Activated naive CD8-positive, alpha-beta T cell treated with anti-CD3 and anti-CD28 coated beads, Interleukin-2, amount 50 U/mL, for 16 hours (primary cell): Measurements from ENCODE around the gene DCN.

Experiments
- DNase-seq: peaks from one replicate; pipeline ENCODE4 v3.0.0-alpha.2; 2020; ENCODE audit warnings: low read depth, low spot score

DCN gene

DNA sequence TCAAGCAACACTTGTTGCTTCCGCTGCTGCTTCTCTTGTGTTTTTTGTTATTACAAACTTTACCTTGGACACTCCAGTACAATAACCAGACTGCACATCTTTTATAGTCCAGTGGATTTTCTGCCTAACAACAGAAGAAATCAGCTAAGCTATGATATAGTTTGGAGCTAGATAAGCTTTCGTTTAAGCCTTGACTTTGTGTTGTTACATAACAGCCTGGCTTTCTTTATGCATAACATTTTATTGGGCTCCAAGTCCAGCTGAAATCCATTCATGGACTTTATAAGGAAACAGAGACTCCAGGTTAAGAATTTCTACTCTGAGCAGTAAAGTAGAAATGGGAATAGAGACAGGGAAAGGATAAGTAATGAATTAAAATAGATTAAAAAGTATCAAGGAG lies 3.5 kb upstream of the DCN start:
- no peak for DNase-seq

DNA sequence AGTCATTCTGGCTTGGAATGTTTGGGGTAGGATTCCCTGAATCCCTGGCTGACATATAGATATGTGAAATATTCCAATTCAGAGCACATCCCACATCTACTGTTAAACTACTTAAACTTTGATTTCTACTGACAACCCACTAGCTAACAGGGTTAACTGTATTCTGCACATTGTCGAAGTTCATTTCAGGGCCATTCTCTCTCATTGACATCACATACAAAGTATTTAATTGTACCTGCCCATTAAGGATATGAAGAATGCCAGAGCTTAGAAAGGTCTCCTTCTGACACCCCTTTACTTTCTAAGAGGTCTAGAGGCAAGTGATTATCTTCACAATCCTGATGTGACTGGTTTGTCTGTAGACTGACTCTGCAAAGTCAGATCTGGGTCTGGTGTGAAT lies 2.8 kb upstream of the DCN start:
- DNase-seq: no peak

DNA sequence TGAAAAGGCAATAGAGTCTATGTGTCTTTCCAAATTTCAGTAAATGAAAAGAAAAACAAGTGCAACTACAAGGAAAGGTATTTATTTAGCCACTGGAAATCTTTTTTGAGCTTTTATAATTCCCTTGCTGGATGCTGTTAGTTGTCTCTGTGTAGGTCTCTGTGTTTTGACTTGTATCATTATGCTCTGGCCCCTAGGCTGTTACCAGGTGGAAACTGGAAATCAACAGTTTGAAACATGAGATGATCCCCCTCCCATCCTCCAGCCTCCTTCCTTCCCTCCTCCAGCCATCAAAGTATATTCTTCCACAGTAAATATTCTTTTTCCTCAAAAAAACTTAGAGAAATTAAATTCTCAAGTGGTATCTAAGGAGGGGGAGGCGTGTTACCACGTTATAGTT lies 934 bp upstream of the DCN start:
- DNase-seq: no peak

DNA sequence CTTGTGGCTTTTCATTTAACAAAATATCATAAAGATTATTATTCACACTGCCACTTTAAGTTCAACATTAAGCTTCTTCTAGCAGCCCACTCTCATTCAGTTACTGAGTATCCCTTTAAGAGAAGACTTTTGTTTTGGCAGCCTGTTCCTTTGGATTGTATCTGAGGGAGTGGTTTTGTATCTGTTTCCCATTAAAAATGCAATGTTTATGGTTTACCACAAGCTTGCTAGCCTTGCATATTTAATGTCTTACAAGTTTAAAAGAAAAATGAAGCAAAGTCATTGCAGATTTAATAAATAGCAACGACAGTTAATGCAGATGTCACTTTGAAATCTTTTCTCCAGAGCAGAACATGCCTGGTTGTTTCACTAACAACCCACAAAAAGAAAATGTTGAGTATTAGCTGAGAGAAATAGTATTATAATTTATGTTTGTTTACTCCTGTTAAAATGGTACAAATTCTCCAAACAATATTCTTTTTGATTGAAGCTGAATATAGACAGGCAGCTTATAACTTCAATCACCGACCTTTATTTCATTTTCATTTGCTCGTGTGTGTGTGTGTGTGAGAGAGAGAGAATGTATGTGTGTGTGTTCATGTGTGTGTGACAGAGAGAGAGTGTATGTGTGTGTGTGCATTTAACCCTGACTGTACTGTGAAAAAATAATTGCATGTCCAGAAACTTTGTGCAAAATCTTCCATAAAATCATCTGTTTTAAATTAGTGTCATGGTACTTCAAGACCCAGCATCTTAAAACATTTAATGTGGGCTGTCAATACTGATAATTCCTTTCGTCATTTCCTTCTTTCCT lies 1.8 kb downstream of the DCN start:
- no peak for DNase-seq

DNA sequence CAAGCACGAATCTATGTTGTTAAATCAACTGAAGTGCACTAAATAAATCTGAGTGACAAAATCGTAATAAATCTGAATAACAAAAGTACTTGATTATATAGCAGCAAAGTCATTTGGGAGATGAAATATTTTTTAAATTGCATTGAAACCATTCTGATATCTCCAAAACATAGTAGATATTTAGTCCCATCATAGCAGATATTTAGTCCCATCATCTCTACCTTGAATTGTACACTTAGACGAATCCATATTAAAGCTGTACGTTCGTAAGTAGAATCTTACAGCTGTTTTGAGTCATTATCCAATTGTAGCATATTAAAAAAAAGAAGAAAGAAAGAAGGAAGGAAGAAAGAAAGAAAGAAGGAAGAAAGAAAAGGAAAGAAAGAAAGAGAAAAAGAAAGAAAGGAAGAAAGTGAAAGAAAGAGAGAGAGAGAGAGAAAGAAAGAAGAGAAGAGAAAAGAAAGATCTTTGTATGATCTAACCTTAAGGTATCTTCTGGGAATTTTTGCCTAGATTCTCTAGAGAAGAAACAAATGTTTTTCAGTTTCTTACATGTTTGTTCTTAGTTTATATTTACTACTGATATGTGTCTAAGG lies 2.6 kb downstream of the DCN start:
- DNase-seq: no peak

DNA sequence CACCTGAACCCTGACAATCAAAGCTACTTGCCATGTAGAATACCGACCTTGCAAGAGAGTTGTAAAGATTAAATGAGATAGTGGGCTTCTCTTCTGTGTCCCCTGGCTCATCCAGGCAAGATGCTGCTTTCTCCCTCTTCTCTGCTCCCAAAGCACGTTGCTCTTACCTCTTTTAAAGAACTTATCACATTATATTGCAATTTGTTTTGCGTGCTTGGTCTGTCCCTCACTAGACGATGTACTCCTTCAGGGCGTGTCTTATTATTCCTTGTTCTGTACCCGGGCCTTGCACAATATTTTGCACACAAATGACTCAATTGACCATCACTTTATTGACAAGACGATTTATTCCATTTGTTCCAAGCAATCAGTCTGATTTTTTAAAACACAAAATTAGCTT lies 3.3 kb downstream of the DCN start:
- no peak for DNase-seq

DNA sequence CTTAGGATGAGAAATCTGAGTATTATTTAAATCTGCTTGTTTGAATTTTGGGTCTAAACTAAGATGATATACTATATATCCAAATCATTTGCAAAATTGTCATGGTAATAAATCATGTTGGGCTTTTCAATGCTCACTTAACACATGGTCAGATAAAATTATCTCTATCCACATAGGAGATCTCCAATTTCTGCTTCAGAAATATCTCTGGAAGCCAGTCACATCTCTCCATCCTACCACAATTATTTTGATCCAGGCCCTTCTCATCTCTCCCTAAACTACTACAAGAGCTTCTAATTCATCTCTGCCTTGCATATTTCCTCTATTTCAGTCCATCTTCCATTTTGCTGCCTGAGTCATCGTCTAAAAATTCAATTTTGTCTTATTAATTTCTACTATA lies 3.8 kb downstream of the DCN start:
- no peak for DNase-seq

DNA sequence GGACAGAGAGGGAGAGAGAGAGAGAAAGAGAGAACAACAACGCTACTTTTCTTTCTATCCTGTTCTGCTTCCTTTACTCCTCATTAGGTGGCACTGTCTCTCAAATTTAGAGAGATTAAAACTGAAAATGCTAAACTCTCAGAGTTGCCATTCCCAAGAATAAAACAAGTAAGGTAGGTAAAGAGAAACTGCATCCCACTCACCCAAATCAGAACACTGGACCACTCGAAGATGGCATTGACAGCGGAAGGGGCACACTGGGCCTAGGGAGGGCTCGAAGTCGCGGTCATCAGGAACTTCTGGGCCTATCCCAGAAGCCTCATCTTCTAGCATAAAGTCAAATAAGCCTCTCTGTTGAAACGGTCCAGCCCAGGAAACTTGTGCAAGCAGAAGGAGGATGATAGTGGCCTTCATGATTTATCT lies 4.5 kb downstream of the DCN start:
- DNase-seq: no peak

DNA sequence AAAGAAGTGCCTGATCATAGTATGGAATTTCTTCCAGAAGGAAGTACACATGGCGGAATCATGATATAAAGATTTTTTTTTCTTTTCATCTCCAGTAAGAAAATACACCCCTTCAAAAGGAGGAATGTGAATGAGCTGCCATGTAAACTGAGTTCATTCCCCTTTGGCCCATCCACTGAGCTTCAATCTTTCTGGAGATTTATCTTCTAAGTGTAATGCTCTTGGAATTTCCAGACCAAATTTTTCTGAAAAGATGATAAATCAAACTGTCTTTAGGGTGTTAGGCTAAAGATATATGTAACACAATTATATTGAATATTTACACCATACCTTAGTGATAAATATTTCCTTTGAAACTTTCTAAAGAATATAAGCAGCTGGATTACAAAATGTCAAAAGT lies 5.2 kb downstream of the DCN start:
- no peak for DNase-seq

DNA sequence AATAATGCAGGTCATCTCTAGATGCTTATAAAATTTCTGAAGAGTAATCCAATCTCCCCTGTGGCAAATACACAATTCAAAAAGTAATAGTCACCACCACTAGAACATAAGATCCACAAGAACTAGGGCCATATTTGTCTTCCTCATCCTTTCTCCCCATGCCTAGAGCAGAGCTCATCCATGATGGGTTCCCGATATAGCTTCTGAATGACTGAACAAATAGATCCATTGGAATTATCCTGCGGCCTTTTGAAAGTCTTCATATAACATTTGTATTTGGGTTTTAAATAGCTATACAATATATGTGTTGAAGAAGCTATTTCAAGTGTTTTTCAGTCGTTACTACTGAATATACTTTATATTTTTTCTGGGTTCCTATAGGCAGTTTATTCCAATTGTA lies 5.7 kb downstream of the DCN start:
- DNase-seq: no peak

DNA sequence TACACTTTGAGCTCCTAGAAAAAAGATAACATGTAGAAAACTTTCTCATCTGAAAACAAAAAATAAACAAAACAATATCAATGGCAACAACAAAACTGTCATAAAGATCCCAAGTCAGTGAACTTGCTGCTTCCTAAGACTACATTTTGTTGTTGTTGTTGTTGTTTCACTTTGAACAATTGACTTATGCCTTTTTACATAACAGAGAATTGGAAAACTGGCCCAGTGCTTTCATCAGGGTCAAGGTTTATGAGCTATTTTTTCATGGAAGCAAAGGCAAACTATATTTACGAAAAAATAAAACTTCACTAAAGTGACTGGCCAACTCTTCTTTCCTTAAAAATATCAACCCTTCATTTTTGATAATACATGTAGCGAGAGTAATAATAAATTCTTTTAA lies 6.3 kb downstream of the DCN start:
- DNase-seq: no peak

DNA sequence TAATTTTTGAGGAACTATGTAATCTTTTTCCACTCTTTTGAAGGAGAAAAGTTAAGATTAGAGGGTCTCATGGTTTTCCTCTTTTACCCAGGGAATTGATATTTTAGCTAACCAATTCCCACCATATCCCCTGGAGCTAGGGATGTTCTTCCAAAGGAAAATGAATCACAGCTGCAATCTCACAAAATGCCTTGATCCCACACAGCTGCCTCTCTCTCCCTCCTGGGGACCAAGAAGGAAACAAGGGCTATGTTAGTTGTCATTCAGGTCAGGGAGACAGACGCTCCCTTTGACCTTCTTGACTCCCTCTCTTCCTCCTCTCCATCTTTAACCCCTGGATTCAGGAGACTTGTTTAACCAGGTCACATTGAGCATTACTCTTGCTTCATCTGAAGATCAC lies 9.5 kb downstream of the DCN start:
- DNase-seq: no peak

DNA sequence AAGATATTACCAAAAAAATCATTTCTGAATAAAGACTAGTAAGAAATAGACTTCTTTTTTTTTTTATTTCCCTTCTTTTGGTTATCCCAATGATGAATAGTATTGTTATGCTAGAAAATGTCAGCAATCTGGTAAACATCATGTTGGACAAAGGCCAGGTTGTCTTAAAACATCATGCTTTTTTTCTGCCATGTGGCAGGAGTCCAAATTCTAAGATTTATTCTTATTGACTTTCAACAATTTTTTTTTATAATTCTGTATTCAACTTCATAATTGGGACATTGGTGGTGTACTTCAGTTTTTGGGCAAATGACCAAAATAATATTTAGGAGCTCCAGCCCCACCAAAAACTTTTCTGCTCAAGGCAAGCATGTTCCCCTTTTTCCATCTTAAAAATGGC lies 10.5 kb downstream of the DCN start:
- DNase-seq: no peak

DNA sequence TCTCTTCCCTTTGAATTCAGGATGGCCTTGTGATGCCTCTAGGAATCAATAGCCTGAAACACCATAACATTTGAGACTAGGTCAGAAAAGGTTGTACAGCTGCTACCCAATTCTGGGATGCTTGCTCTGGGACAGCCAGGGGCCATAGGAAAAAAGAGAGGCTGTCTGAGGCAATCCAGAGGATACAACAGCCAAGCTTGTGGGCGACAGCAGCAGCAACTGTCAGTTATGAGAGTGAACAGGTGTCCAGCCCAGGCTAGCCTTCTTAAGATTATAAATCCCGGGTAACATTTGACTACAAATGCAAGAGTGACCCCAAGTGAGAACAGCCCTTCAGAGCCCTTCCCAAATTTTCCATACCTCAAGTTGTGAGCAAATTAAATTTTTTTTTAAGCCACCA lies 11.1 kb downstream of the DCN start:
- DNase-seq: no peak

DNA sequence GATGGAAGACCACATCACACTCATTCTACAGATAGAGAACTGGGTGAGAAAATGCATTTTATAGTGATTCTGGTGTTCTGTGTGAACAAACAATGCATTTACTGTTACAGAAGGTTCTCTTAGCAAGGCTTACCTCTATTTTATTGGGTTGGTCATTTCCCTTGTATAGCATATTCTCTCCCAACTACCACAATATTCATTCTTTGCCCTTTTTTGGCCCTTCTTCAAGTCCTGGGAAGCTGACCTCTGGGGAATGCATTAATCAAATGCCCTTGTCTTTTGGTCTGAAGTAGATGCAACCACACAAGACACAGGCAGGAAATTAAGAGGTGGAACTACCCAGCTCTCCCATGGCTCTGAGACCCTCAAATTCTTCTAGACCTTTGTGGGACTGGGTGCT lies 19.5 kb downstream of the DCN start:
- DNase-seq: no peak

DNA sequence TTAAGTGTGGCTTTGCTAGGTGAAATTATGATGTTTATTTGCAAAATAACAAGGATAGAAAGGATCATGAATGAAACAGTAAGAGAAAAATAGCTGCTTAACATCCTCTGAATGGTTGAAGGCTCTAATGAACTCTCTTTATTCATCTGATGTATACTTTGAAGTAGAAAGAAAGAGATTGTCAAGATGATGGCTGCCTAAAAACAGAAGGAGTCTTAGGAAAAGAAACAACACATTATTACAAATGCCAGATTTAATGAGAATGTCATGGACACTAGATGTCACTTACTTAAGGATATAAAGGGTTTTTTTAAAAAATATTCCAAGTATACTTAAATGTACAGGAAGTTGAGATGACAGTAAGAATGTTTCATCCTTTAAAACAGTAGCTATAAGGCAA lies 21.6 kb downstream of the DCN start:
- DNase-seq: no peak

DNA sequence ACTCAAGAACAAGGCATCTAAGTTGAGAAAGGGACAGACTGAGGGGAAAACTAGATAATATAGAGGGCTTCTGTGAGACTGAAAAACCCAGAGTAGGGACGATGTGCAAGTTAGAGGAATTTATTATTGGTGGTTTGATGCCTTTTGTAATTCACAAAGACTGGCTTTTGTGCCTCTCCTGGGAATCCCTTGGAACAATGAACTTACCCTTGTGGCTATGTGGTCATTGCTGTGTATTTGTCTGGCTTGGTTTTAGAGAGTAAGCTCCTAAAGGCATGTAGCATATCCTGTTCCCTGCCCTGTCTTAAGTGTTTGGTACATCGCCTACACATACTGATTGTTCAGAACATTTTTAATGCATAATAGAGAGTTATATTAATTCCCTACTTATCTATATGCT lies 26.6 kb downstream of the DCN start:
- DNase-seq: no peak

DNA sequence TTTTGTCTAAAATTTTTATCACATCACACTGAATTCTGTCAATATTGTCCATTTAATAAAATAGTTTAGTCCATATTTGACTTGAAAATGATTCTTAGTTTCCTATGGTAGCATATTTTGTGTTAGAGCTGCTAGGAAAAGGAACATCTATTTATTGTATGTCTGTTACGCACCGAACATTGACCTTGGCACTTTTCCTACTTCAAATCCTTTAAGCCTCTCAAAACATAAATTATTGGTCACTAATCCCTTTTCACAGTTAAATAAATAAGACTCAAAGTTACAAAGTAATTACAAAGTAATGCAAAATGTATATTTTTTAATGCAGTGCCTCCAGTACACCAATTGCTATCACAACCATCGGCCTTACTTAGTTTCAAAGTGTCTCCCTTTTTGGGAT lies 28.5 kb downstream of the DCN start:
- no peak for DNase-seq

DNA sequence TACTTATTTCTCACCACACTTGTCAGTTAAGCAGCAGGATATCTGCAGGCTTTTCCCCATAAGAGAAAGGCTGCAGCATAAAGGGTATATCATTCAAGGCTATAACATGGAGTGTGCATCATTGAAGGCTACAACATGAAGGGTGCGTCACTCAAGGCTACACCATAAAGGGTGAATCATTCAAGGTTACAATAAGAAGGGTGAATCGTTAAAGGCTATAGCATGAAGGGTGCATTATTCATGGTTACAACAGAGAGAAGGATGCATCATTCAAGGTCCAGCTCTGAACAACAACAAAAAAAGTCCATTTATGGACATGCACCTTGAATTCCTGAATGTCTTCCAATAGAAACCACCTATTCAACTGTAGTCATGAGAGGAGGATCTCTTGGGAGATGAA lies 38.6 kb downstream of the DCN start:
- DNase-seq: no peak

DNA sequence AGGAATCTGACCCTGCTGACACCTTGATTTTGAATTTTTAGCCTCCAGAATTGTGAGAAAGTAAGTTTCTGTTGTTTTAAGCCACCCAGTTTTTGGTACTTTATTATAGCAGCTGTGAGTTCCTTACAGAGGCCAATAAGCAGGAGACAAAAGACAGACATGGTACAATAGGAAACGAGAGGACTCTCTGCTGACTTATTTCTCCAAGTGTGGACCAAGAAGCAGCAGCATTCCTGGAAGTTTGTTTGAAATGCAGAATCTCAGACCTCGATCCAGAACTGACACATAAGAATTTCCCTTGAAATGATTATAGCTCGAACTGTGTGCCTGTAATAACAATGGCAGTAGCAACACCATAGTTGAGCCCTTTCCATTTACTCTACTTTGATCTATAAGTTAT lies 39.4 kb downstream of the DCN start:
- no peak for DNase-seq

DNA sequence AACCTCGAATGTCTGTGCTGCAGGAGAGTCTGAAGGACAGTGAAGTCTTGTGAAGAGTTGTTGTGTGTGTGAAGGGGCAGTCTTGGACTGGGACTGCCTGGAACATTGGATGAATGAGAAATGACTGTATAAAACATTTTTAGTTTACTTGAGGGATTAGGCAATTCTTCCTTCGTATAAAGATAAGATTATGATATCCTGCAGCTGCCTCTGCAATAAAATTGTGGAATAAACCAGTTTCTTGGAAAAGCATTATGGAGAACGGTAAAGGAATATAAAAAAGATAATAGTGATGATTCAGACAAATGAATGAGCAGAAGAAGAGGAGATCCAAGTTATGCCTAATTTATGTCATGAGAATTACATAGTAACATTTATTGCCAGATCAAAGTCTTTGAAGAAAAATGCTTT lies 40.4 kb downstream of the DCN start:
- no peak for DNase-seq

DNA sequence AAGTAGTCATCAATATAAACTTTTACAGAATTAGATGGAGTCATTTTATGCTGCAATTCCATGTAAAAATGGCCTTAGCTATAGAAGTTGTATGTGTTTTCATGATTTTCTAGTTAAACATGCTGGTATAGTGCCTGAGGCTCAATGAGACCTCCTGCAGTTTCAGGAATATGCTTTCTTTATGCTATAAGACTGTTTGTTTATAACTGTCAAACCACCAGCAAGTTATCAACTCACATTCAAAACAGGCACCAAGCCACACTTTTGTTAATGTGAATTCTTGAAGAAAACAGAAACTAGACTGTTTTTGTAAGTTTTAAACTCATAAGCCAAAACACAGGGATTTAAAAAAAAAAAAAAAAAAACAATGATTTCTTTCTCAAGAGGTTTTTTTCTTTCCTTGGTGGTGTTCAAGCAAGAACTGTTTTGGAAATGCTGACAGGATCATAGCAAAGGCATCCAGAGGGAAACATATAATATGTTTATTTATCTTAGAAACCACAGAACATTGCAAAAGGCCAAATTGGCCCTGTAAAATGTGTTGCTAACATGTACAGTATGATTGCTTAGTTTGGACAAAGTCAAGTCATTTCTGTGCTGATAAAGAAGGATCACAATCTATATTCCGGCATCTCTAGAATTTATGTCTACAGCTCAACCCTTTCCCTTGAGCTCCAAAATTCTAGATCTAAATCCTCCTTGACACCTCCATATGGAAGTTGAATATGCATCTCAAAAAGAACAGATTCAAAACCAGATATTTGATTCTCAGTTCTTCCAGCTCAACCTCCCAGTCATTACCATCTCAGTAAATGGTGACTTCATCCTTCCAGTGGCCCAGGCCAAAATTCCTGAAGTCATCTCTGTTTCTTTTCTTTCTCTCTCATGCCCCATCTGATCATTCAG lies 42.3 kb downstream of the DCN start:
- DNase-seq: no peak

DNA sequence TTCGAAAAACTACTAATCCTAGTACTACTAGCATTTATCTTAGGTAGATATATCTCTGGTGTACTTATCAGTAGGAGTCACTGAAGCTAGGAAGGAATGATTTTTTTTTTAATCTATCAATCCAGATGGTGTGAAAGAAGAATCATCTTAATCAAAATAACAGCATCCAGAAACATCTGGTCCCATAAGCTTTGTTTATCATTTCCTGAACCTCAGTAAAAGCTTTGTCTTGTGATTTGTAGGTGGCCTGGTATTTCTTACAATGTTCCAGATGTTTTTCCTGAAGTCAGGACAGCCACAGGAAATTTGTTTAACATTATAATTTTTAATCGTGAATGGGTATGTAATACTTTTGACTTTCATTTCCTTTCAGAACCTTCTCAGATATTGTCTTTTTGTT lies 43.3 kb downstream of the DCN start:
- DNase-seq: no peak
